ENCODE results near the gene CEP83. TPM values are rescaled to one million over a fixed set of nuclear protein-coding genes. Genes with fewer than 3 reads are reported as not detected.

The CEP83 gene
- total and polyA plus RNA-seq, 9 of the 15 experiments (the other 6 are each of a cell fraction or from before 2014, with no cell fraction given): 5.3 to 40.5 (median 31.3) TPM

DNA sequence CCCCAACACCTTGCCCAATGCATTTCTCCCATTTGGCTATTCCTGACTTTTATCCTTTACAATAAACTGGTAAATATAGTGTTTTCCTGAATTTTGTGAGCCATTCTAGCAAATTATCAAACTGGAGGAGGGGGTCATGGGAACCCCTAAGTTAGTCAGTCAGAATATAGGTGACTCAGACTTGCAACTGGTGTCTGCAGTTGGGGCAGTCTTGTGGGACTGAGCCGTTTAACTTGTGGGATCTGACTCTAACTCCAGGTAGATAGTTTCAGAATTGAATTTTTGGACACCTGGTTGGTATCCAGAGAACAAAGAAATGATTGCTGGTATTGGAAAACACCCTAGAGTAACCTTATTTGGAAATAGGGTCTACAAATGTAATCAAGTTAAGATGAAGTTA, 133.4 kb downstream of the CEP83 start (continued):
- TF ChIP-seq, protein P1, sequence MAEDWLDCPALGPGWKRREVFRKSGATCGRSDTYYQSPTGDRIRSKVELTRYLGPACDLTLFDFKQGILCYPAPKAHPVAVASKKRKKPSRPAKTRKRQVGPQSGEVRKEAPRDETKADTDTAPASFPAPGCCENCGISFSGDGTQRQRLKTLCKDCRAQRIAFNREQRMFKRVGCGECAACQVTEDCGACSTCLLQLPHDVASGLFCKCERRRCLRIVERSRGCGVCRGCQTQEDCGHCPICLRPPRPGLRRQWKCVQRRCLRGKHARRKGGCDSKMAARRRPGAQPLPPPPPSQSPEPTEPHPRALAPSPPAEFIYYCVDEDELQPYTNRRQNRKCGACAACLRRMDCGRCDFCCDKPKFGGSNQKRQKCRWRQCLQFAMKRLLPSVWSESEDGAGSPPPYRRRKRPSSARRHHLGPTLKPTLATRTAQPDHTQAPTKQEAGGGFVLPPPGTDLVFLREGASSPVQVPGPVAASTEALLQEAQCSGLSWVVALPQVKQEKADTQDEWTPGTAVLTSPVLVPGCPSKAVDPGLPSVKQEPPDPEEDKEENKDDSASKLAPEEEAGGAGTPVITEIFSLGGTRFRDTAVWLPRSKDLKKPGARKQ (CRISPR knock-in tag; IDR thresholded peaks at IDR 0.05): no peak
- TF ChIP-seq RBM25 (IDR thresholded peaks at IDR 0.05; ENCODE audit: low read depth, low read length, severe bottlenecking) (no peak), ZNF695 (CRISPR knock-in tag; IDR thresholded peaks at IDR 0.05) (no peak), NCOA6 (IDR thresholded peaks at IDR 0.05) (no peak)
- TF ChIP-seq, protein P2, sequence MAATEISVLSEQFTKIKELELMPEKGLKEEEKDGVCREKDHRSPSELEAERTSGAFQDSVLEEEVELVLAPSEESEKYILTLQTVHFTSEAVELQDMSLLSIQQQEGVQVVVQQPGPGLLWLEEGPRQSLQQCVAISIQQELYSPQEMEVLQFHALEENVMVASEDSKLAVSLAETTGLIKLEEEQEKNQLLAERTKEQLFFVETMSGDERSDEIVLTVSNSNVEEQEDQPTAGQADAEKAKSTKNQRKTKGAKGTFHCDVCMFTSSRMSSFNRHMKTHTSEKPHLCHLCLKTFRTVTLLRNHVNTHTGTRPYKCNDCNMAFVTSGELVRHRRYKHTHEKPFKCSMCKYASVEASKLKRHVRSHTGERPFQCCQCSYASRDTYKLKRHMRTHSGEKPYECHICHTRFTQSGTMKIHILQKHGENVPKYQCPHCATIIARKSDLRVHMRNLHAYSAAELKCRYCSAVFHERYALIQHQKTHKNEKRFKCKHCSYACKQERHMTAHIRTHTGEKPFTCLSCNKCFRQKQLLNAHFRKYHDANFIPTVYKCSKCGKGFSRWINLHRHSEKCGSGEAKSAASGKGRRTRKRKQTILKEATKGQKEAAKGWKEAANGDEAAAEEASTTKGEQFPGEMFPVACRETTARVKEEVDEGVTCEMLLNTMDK (IDR thresholded peaks at IDR 0.05; ENCODE audit: borderline replicate concordance, insufficient read depth, low read depth, low read length, poor library complexity, severe bottlenecking): no peak

DNA sequence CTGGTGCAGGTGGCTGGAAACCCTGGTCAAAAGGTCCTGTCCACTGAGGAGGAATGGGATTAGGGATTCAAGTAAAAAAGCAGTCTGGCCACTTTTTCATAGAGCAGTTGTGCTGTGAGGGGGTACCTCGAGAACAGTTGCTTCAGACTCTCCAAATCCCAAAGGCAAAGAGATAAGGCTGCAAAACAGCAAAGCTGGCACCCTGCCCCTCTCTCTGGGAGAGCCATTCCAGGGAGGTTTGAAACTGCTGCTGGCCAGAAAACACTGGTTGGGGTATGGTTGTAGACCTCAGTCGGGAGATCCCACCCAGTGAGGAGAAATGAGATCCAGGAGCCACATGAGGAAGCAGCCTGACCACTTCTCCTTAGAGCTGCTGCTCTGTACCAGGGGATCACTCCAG, 137.3 kb downstream of the CEP83 start:
- Histone ChIP-seq H3K4me2 (ENCODE audit: insufficient read depth, low read length) (no peak overlapping the region), H3K79me2 (ENCODE audit: control insufficient read depth, insufficient read depth, low read length) (no peaks in the 10 kb centered on the region), H3K27me3 (ENCODE audit: control insufficient read depth in 2 of 2, insufficient read depth in 2 of 2, low read length in 2 of 2) (no peaks in the 10 kb centered on the region), H3K9me1 (ENCODE audit: control insufficient read depth, insufficient read depth, low read length) (no peaks in the 10 kb centered on the region), H4K20me1 (replicated peaks; ENCODE audit: control insufficient read depth, insufficient read depth, low read length) (no peaks in the 10 kb centered on the region), H3K27ac (ENCODE audit: extremely low read depth, low read depth, low read length) (no peak overlapping the region), H3K4me1 (replicated peaks in 1 of 2; ENCODE audit: control insufficient read depth in 2 of 2, insufficient read depth in 2 of 2, low read length in 2 of 2) (no peaks in the 10 kb centered on the region), H3K9me3 (replicated peaks; ENCODE audit: control insufficient read depth, insufficient read depth, low read depth, low read length) (peaks cover 11% of the 10 kb centered on the region), H3K36me3 (ENCODE audit: control insufficient read depth, insufficient read depth, low read length) (peaks cover 37% of the 10 kb centered on the region), H3K4me3 (no peak overlapping the region), H2AFZ (ENCODE audit: low read depth, low read length) (no peak overlapping the region), H3K9ac (ENCODE audit: insufficient read depth in 1 of 2, low read depth in 2 of 2, low read length in 2 of 2) (no peak overlapping the region)
- ATAC-seq: no peak
- POLR2A ChIA-PET: no interaction called here
- intact Hi-C loops (cut with micrococcal nuclease) (no loop called here), in situ Hi-C loops (cut with MboI) (no loop called here)
- FAIRE-seq: no peak
- BruUV-seq (replicated peaks): no TSS peak
- 90% methylated on average over 2 of the region's 2 CpGs for WGBS (ENCODE audit: insufficient coverage, low coverage, missing lambda C conversion rate)
- no peak for DNase-seq (ENCODE audit: extremely low read depth in 1 of 4, low spot score in 3 of 4)
- CTCF ChIA-PET (ENCODE audit: low intra/inter-chr PET ratio): no interaction called here
- TF ChIP-seq ZNF140 (CRISPR knock-in tag; IDR thresholded peaks at IDR 0.05): no peak
- TF ChIP-seq, protein P3, sequence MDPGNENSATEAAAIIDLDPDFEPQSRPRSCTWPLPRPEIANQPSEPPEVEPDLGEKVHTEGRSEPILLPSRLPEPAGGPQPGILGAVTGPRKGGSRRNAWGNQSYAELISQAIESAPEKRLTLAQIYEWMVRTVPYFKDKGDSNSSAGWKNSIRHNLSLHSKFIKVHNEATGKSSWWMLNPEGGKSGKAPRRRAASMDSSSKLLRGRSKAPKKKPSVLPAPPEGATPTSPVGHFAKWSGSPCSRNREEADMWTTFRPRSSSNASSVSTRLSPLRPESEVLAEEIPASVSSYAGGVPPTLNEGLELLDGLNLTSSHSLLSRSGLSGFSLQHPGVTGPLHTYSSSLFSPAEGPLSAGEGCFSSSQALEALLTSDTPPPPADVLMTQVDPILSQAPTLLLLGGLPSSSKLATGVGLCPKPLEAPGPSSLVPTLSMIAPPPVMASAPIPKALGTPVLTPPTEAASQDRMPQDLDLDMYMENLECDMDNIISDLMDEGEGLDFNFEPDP (CRISPR knock-in tag; IDR thresholded peaks at IDR 0.05): no peak
- no peak for TF ChIP-seq NRF1 (conservative IDR thresholded peaks at IDR 0.05 in 1 of 2, IDR thresholded peaks at IDR 0.05 in 1 of 2)
- no peak for TF ChIP-seq ZKSCAN8 (CRISPR knock-in tag; IDR thresholded peaks at IDR 0.05)
- TF ChIP-seq TGIF2 (CRISPR knock-in tag; IDR thresholded peaks at IDR 0.05): no peak
- TF ChIP-seq ZBTB17 (CRISPR knock-in tag; IDR thresholded peaks at IDR 0.05): no peak
- TF ChIP-seq CBX8 (IDR thresholded peaks at IDR 0.05; ENCODE audit: borderline replicate concordance, extremely low read depth, low read depth, low read length, poor library complexity, severe bottlenecking): no peak
- no peak for TF ChIP-seq ZNF282 (CRISPR knock-in tag; IDR thresholded peaks at IDR 0.05)
- no peak for TF ChIP-seq PHF20 (IDR thresholded peaks at IDR 0.05; ENCODE audit: partially characterized antibody)
- no peak for TF ChIP-seq SMAD2 (IDR thresholded peaks at IDR 0.05; ENCODE audit: low read depth, low read length)
- no peak for TF ChIP-seq RBM25 (IDR thresholded peaks at IDR 0.05; ENCODE audit: low read depth, low read length, severe bottlenecking)
- TF ChIP-seq ZNF668 (CRISPR knock-in tag; IDR thresholded peaks at IDR 0.05): no peak
- TF ChIP-seq GABPB2 (CRISPR knock-in tag; conservative IDR thresholded peaks at IDR 0.05): no peak

All from K562 (cell line).